Measurements from ENCODE around the gene ARHGAP24. TPM values are rescaled to one million over a fixed set of nuclear protein-coding genes. Genes with fewer than 3 reads are reported as not detected.

Gene ARHGAP24
- total RNA-seq, 1 donor from 2014 or later, result 40.3 TPM

DNA sequence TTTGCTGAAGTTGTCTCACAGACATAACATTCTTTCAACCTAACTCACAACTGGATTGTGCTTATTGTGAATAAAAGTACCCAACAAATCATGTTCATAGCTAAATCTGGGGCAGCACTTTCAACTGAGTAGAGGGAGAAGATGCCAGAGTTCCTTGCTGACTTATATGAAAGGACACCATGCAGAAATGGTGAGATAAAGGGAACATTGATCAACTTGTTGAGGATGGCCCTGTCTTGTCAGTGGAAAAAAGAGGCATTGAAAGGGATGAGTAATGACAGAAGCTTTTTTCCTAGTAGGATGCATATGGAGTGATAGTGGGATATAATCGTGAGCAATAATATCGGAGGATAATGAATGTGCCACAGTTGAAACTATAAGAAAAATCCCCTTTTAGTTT lies 221.7 kb downstream of the ARHGAP24 start:
- DNase-seq (ENCODE audit: low read depth in 2 of 2), result no peak

DNA sequence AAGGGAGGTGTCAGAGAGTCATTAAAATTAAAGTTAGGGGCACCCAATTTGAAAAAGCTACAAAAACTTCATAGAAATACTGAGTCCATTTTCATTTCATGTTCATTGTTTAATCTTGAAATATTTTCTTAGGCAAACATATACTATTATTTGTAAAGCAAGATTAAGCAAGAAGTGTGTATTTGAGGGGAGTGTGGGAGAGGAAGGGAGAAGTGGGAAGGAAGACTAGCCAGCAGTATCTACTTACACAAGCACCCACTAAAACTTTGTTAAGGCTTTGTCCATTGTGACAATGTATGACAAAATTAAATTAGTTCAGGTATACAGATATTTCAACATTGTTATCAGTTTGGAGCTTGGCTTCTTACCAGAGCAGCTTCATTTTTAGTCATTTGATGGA lies 222.9 kb downstream of the ARHGAP24 start:
- no peak for DNase-seq (ENCODE audit: low read depth in 2 of 2)

DNA sequence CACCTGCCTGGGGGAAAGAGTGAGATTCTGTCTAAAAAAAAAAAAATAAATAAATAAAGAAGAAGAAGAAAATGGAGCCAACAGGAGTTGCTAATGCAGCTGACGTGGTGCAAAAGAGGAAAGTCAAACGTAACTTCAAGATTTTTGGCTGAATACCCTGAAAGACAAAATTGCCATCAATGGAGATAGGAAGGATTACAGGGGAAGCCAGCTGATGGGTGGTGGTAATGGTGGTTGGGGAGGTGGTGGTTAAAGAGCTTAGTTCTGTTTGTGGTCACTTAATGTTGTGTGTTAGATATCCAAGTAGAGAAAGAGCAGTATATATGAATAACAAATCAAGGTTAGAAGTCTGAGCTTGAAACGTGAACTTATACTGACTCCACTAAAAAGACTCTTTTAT lies 225.4 kb downstream of the ARHGAP24 start:
- no peak for DNase-seq (ENCODE audit: low read depth in 2 of 2)

DNA sequence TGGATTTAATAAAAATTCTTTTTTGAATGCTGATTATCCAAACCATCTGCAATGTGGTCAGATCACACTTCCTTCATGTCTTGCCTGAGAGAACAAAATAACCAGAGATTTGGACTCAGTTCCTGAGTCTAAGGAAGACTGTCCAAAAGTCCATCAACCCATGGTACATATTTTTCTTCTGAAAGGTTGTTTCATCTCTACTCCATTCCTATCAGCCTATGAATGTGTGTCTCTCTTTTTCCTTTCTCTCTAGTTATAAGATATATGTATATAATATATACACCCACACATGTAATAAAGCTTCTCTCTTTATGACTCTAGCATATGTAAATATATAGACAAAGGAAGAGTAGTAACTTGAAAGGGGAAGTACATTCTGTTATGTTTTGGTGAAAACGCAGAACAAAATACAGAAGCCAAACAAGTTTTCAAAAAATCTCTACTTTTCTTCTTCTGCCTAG lies 226.9 kb downstream of the ARHGAP24 start:
- DNase-seq (ENCODE audit: low read depth in 2 of 2), result no peak

DNA sequence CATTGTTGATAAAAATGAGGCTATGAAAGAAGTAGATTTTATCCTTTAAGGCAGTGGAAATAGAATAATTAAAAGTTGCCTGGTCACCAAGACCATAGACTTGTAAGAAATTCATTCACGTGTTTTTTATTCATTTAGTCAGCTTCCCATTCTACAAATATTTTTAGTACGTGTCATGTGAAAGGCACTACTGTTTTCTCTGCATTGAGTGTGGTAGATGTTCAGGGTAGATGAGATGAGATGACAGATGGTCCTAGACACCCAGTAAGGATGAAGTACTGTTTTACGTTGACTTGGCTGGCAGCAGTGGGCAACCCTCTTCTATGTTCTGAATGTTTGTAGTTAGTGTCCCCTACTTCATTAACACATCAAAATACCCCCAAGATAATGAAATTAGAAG lies 228.1 kb downstream of the ARHGAP24 start:
- no peak for DNase-seq (ENCODE audit: low read depth in 2 of 2)

DNA sequence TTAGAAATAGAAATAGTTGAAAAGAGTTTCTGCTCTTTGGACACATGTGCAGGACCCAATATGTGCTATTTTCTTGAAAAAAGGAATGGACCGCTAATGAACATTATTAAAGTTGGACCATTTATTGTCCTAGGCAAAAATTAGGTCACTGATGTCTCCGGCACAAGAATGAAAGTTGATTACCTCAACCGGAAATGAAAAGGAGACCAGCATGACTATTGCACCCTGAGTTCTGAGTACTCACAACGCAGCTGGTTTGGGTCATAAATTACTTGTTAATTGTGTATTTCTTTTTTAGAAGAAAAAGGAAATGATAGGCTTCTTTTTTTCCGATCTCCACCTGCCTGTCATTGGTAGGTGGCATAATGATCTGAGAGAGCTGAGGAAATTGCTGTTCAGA lies 232.7 kb downstream of the ARHGAP24 start:
- DNase-seq (ENCODE audit: low read depth in 2 of 2), result peak; percentile 18 to 19

DNA sequence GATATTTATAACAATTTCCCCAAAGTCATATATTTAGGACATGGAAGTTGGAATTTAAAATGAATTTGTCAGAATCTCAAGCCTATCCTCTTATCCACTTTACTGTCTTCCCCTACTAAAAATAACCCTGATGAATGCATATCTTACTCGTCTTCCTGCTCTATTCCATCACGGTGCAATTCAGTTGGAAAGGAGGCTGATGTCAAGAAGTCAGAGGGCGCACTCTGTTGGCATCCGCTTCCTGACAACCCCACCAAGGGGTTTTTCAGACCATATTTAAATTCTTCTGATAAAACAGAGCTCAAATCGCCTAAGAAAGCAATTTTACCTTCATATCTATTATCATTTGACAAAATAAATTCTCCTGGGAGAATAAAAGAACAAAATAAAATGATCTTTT lies 233.5 kb downstream of the ARHGAP24 start:
- DNase-seq (ENCODE audit: low read depth in 2 of 2), result no peak

DNA sequence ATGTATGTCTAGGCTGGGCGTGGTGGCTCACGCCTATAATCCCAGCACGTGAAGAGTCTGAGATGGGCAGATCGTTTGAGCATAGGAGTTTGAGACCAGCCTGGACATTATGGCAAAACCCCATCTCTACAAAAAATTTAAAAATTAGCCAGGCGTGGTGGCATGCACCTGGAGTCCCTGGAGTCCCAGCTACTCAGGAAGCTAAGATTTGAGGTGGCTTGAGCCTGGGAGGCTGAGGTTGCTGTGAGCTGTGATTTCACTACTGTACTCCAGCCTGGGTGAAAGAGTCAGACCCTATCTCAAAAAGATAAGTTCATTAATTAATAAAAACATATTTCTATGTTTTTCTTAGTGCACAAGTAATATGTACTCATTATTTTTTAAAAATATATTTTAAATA lies 238.1 kb downstream of the ARHGAP24 start:
- DNase-seq (ENCODE audit: low read depth in 2 of 2), result no peak

DNA sequence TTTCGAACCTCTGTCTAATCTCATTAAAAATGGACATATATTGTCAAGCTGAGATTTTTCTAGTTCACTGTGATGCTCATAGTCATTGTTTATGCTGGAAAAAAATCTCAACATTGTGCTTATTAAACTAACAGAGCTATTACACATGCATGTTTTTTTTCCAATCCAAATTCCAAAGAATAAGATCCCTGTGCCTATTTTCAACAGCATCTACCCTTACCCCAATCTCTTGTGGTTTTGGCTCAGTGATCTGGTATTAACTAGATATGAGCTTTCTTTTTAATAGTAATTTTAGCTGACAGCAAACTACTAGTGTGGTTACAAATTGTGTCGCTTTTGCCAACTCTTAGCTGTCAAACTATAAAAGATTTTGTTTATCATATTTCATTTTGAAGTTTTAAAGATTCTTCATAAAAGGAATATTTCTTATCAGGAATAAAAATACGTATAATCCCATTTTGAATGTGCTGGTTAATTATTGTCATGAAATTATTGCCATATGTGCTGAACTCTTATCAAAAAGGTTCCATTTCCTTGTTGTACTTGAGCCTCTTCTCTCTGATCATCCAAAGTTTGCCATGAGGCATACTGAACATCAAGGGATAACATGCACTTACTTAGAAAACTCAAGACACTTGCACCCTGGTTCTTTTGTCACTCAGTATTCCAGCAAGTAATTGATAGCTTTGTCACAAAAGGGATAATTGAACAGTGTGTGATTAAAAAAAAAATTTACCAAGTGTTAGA lies 241.2 kb downstream of the ARHGAP24 start:
- DNase-seq (ENCODE audit: low read depth in 2 of 2), result no peak

DNA sequence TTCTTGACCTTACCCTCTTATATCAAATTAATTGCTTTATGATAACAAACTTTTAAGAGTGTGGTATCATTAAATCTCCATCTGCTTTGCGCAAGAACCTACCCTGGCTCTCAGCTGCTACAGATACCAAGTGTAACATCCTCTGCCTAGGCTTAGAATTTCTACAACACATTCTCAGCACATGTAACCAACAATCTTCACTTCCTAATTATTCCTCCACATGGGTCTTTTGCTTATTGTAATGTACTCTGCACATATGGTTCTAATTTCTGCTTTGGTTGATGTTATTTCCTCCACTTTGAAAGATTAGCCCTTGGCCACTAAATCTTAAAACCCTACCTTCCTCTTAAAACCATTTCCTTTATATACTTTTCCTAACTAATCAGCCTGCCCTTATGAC lies 242.4 kb downstream of the ARHGAP24 start:
- DNase-seq (ENCODE audit: low read depth in 2 of 2), result no peak

DNA sequence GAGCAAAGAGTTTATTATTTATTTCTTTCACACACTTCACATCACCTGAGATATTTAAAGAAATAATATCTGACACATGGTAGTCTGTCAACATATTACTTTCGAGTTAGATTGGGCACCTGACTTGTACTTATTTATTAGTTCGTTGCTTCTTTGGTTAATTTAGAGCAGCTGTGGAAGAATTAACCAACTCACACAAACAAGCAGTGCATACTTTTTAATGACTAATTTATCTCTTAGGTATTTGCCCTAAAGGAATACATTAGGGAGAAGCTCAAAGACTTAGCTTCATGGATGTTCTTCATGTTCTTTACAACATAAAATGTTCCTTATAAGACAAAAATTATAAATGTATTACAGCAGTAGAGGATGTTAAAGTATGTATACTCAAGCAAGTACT lies 242.9 kb downstream of the ARHGAP24 start:
- no peak for DNase-seq (ENCODE audit: low read depth in 2 of 2)

DNA sequence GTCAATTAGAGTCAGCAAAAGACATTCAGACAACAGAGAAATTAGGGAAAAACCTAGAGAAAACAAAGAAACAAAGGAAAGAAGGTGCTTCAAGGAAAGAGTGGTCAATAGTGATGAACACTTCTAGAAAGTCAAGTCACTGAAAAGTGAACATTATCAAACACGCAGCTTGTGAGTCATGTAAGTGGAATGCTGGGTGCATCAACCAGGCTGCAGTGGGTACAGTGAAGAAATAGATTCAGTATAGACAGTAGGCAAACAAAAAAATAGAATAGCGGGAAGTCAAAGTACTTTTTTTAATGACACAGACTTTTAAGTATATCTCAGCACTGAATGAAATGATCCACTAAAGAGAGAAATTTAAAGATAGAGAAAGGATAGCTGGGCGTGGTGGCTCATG lies 245.8 kb downstream of the ARHGAP24 start:
- DNase-seq (ENCODE audit: low read depth in 2 of 2), result peak in 1 of 2 donors; percentile 13

DNA sequence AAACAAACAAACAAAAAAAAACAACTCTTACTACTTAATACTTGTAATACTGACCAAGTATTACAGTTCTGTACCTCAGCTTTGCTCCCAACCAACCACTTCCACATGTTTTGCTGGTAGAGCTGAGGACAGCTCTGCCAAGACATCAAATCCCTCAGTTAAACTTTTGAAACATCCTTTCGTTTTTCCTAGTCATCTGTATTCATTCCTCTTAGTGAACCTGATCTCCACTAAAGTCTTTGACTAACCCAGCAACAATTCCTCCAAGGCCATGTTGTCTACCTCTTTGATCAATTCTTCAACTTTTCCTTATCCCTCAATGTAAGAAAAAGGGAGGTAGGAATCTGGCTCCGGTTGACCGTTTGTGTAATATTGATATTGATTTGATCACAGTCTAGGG lies 247.5 kb downstream of the ARHGAP24 start:
- DNase-seq (ENCODE audit: low read depth in 2 of 2), result no peak

DNA sequence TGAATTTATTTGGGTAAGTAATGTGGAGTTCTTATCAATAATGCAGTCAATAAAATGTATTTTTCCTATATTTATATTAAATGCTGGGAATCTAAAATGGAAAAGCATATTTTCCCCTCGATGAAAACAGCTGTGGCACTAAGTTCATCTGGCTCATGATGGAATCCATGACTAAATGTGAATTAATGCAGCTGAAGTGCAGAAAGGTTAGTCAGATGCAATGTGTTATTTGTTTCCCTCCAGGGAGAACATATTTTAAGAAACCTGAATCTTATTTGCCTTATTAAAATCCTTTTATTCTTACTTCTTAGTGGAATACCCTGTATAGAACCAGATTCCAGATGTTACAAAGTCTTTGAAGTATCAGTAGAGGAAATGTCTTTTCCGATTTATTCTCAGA lies 247.9 kb downstream of the ARHGAP24 start:
- no peak for DNase-seq (ENCODE audit: low read depth in 2 of 2)

DNA sequence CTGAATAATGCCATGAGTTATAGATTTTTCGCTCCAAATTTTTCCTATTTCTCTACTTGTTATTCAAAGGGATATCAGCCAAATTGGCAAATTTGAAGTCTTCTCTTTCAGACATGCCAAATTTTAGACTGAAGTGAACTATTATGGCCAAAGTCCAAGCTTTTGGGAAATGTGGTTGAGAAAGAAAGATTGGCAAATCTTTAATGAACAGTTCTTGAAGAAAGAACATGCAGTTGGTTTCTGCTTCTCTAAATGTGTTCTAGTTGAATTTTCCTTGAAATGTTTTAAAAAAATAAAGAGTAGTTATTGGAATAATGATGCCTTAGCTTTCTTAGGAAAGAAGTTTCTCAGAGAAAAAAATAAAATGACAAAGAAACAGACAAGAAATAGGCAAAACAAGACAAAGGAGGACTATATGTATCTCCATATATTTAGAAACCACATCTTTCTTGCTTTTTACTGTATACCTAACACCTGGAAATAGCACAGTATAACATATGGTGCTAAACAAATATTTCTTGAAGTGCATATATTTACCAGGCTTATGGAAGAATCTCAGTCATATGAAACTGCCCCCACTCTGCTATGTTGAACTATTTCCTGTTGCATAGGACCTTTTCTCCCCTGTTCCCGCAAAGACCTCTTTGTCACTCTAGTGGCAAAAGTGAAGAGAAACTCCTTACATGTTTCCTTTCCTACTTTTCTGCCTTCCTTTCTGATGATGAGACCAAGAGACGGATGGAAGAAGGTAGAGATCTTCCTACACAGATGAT lies 250.0 kb downstream of the ARHGAP24 start:
- no peak for DNase-seq (ENCODE audit: low read depth in 2 of 2)

DNA sequence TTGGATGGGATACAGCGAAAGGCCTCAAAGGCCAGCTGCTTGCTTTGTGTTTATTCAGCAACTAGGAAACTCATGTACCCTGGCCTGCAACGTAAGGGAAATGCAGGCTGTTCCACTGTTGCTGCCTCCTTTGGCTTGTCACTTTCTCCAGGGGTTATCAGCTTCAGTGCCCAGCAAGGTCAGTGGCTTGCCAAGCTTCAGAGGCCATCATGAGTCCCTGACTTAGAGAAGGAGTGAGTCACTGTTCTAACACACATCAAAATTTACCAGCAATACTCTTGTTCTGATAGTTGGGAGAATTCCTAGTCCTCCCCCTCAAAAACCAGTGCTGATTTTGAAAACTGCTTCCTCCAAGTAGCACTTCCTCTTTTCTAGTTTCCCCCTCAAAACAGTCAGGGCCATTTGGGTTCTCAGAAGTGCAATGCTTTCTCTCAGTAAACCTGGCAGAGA lies 250.8 kb downstream of the ARHGAP24 start:
- DNase-seq (ENCODE audit: low read depth in 2 of 2), result peak in 1 of 2 donors; percentile 53

DNA sequence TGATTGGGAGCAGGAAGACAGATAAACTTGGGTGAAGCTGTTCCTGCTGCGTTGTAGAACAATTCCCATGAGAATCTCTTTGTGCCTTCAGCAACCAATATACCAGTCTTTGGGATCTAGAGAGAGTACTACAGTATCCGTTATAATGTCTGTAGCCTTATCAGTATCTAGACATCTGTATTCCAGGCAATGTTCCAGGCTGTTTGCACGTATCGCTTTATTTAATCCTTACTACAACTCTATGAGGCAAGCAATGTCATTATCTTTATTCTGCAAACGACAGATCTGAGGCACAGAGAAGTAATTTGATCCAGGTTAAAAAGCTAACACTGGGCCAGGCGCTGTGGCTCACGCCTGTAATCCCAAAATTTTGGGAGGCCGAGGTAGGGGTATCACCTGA lies 251.6 kb downstream of the ARHGAP24 start:
- DNase-seq (ENCODE audit: low read depth in 2 of 2), result no peak

DNA sequence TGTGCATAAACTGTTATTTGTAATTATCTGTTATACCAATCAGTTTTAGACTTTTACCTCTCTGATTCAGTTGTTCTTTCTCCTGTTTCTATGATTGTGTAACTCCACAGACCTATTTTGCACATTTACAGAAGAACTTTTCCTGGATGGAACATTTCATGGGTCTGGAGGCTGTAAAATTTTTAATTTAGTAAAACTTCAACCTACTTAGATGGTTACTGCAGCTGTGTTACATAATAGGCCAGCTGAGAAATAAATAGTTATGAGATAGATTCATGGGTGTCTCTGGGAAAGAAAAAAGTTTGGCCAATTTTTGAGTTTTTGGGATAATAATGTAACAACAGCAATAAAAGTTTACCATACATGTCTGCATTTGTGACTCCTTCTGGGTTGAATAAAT lies 253.5 kb downstream of the ARHGAP24 start:
- DNase-seq (ENCODE audit: low read depth in 2 of 2), result no peak

DNA sequence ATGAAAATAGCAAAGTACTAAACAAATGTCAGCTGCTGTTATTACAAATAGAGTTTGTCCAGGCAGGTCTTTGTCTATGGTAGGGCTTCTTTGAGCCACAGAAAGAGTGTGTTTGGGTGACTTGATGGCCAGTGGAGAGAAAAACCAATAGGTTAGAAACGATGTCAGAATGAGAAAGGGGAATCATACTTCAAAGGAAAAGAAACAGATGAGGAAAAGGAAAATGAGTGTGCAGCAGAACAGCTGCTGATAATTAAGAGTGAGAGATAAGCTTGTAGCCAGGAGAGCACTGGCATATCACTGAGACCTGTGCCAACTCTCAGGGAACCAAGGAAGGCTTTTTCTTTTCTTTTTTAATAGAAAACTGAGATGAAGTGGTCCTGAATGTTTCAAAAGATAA lies 257.2 kb downstream of the ARHGAP24 start:
- DNase-seq (ENCODE audit: low read depth in 2 of 2), result no peak

DNA sequence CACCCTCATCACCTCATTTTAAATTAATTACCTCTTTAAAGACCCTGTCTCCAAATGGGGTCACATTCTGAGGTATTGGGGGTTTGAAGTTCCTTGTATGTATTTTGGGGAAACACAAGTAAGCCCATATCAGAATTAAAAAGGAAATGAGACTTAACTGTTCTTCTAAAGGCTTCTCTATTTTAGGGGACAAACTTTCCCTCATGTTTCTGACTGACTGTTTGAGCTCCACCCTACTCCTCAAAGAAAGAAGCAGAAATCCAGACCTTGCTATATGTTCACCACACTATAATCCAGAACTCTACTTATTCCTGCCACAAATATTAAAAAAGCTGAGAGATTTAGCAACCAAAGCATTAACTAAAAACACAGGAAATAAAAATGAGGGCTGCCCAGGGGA lies 258.8 kb downstream of the ARHGAP24 start:
- no peak for DNase-seq (ENCODE audit: low read depth in 2 of 2)

DNA sequence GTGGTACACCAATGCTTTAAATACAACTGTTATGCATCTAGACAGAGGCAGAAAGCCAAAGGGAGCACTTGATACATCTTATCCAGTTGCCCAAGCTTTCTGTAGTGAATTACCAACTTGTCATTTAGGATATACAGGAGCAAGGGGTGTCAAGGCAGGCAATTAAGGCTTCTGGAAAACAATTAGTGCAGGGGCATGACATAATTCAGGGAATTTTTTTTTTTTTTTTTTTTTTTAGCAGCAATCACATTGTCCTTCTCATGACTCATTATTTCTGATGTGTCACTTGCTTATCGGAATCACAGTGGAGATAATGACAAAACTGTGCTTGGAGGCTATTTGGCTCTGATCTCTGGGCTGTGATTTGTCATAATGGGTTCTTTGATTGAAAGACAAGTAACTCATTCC lies 259.5 kb downstream of the ARHGAP24 start:
- DNase-seq (ENCODE audit: low read depth in 2 of 2), result peak; percentile 66 to 87

DNA sequence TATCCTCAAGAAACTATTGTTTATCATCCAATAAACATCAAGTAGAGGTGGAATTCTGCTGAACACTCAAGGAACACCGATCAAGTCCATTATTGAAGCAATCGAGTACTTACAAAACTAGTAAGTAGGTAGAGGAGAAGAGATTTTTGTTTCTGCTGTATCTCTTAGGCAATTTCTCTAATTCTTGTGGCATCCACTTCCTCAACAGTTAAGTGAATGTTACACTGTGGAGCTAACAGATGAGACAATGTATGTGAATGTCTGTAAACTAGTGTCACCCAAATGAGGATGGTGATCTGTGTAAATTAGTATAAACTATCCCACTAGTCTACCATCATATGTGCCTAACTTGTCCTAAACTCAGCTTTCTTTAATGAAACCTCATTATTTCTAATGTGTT lies 261.6 kb downstream of the ARHGAP24 start:
- no peak for DNase-seq (ENCODE audit: low read depth in 2 of 2)

DNA sequence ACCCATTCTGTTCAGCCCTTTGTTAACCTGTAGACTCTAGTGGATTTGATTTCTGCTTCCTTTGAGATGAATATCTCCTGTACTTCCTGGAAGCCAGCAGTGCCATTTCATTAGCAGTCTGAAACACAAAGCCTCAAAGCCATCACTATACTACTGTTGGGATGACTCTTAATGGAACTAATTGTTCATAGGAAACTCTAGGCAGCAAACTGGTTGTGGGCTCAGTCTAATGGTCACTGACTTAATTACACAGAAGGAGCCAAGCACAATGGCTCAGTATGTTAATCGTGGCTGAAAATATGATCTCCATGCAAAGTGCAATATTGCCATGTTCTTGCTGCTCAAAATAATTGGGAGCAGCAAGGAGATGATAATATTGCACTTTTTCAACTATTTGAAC lies 262.3 kb downstream of the ARHGAP24 start:
- no peak for DNase-seq (ENCODE audit: low read depth in 2 of 2)

Measured in dermis microvascular lymphatic vessel endothelial cell (primary cell).